ENCODE results near the gene COP1. TPM values are rescaled to one million over a fixed set of nuclear protein-coding genes. Genes with fewer than 3 reads are reported as not detected.

COP1 gene
- total RNA-seq, 3 donors from 2014 or later = 65.9 to 74.1 (median 68.1) TPM

DNA sequence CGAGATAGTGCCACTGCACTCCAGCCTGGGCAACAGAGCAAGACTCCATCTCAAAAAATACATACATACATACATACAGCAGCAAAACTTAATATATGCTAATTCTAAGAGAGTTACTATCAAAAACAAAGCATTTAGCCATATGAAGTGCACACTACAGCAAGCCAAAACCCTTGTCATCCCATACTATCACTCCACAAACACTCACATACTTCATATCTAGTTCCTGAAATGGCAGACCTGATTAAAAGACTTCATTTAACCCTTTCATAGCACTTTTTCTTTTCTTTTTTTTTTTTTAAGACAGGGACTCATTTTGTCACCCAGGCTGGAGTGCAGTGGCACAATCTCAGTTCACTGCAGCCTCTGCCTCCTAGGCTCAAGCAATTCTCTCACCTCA is 65.6 kb downstream of the COP1 start:
- Histone ChIP-seq H3K4me1 (no peaks in the 10 kb centered on the region), H3K4me3 (no peak overlapping the region), H3K27ac (no peak overlapping the region), H3K9me3 (peaks cover 0 to 3% of the 10 kb centered on the region in 2 donors), H3K27me3 (no peaks in the 10 kb centered on the region), H3K36me3 (no peaks in the 10 kb centered on the region)
- DNase-seq (ENCODE audit: low spot score in 2 of 2) = no peak
- TF ChIP-seq POLR2AphosphoS5 (IDR thresholded peaks at IDR 0.05) = no peak
- TF ChIP-seq POLR2A (IDR thresholded peaks at IDR 0.05) = no peak
- TF ChIP-seq, protein P1, sequence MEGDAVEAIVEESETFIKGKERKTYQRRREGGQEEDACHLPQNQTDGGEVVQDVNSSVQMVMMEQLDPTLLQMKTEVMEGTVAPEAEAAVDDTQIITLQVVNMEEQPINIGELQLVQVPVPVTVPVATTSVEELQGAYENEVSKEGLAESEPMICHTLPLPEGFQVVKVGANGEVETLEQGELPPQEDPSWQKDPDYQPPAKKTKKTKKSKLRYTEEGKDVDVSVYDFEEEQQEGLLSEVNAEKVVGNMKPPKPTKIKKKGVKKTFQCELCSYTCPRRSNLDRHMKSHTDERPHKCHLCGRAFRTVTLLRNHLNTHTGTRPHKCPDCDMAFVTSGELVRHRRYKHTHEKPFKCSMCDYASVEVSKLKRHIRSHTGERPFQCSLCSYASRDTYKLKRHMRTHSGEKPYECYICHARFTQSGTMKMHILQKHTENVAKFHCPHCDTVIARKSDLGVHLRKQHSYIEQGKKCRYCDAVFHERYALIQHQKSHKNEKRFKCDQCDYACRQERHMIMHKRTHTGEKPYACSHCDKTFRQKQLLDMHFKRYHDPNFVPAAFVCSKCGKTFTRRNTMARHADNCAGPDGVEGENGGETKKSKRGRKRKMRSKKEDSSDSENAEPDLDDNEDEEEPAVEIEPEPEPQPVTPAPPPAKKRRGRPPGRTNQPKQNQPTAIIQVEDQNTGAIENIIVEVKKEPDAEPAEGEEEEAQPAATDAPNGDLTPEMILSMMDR (IDR thresholded peaks at IDR 0.05) = no peak
- intact Hi-C loops (cut with DNase I; ENCODE audit: low total_unique reads) = no loop called here

DNA sequence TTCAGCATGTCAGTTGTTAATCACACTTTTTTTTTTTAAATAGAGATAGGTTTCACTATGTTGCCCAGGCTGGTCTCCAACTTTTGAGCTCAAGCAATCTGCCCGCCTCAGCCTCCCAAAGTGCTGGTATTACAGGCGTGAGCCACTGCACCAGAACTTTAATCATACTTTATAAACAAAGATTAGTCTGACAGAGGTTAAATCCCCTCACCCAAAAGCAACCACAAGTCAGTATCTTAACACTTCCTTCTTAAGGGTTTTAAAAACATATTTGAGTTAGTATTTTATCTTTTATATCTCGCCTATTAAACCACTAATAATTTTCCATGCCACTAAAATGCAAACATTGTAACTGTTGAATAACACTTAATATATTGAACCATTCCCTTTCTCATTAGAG is 70.2 kb downstream of the COP1 start:
- intact Hi-C loops (cut with DNase I; ENCODE audit: low total_unique reads) = no loop called here
- no peak for DNase-seq (ENCODE audit: low spot score in 2 of 2)
- Histone ChIP-seq H3K27ac (no peak overlapping the region), H3K4me3 (no peak overlapping the region), H3K9me3 (no peaks in the 10 kb centered on the region), H3K27me3 (no peaks in the 10 kb centered on the region), H3K36me3 (no peaks in the 10 kb centered on the region), H3K4me1 (no peaks in the 10 kb centered on the region)
- TF ChIP-seq POLR2AphosphoS5 (IDR thresholded peaks at IDR 0.05) (no peak), POLR2A (IDR thresholded peaks at IDR 0.05) (no peak)
- TF ChIP-seq, protein P1 (IDR thresholded peaks at IDR 0.05) = no peak

DNA sequence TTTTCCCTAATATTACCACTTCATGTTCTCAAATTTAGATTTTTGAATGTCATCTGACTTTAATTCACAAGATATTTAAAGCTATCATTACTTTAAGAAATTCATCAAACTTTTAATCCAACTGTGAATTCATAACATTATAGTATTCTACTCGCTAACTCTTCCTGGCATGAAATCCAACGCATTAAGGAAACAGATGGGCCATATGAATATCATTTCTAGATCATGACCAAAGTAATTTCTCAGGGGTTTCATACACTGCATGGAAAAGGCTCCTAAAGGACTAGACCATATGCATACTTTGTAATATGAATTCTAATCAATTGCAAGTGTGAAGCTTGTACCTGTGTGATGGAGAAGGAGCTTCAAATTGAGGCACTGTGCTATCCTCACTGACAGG is 72.4 kb downstream of the COP1 start:
- TF ChIP-seq, protein P1 (IDR thresholded peaks at IDR 0.05) = no peak
- TF ChIP-seq POLR2A (IDR thresholded peaks at IDR 0.05) (no peak), POLR2AphosphoS5 (IDR thresholded peaks at IDR 0.05) (no peak)
- H3K27ac ChIP-seq = no peak overlapping the region
- H3K4me1 ChIP-seq = no peaks in the 10 kb centered on the region
- no peaks in the 10 kb centered on the region for H3K9me3 ChIP-seq
- H3K4me3 ChIP-seq = no peak overlapping the region
- no peaks in the 10 kb centered on the region for H3K27me3 ChIP-seq
- no peak for DNase-seq (ENCODE audit: low spot score in 2 of 2)
- H3K36me3 ChIP-seq = no peaks in the 10 kb centered on the region
- intact Hi-C loops (cut with DNase I; ENCODE audit: low total_unique reads) = no loop called here

DNA sequence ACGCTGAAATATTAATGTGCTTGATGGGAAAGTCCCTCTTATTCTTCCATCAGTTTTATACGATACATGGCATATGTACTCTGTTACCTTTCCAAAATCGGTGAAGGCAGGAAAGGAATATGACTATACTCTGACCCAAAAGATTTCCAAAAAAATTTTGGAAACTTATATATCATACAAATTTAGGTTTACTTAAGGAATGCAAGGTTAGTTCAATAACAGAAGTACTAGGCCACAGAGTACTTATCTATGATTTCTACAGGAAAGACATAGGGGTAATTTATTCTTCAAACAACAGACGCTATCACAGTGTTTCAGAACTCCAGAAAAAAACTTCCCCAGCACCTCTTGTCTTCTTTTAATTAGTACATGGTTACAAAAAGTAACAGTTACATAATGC is 84.8 kb downstream of the COP1 start:
- no peaks in the 10 kb centered on the region for H3K27me3 ChIP-seq
- intact Hi-C loops (cut with DNase I; ENCODE audit: low total_unique reads) = no loop called here

DNA sequence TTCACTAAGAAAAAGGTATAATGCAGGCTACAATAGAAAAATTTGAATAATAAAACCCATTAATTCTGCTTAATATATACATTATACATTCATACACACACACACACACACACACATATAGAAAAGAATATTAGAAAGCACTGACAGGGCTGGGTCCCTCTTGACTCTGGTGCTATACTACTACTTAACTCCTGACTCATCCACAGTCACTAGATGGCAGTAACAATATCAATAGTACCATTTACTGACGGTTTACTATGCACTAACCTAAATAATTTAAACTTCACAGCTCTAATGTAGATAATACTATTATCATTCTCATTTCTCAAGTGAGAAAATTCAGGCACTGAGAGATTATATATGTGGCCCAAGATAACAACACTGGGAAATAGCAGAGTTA is 87.5 kb downstream of the COP1 start:
- Histone ChIP-seq H3K4me1 (no peaks in the 10 kb centered on the region), H3K4me3 (no peak overlapping the region), H3K27me3 (no peaks in the 10 kb centered on the region), H3K27ac (no peak overlapping the region), H3K9me3 (peaks cover 9 to 18% of the 10 kb centered on the region in 2 donors), H3K36me3 (no peaks in the 10 kb centered on the region)
- no peak for DNase-seq (ENCODE audit: low spot score in 2 of 2)
- TF ChIP-seq POLR2AphosphoS5 (IDR thresholded peaks at IDR 0.05) (no peak), POLR2A (IDR thresholded peaks at IDR 0.05) (no peak)
- TF ChIP-seq, protein P1 (IDR thresholded peaks at IDR 0.05) = no peak
- intact Hi-C loops (cut with DNase I; ENCODE audit: low total_unique reads) = no loop called here

More for the DNA sequence above, 84.8 kb downstream of the COP1 start:
- Histone ChIP-seq H3K36me3 (no peaks in the 10 kb centered on the region), H3K4me3 (no peak overlapping the region), H3K27ac (no peak overlapping the region), H3K4me1 (no peaks in the 10 kb centered on the region), H3K9me3 (peaks cover 9 to 18% of the 10 kb centered on the region in 2 donors)
- no peak for DNase-seq (ENCODE audit: low spot score in 2 of 2)
- no peak for TF ChIP-seq POLR2A (IDR thresholded peaks at IDR 0.05)
- TF ChIP-seq, protein P1 (IDR thresholded peaks at IDR 0.05) = no peak
- TF ChIP-seq POLR2AphosphoS5 (IDR thresholded peaks at IDR 0.05) = no peak

All from breast epithelium (tissue), 4 donors.